GM23338 (cell line): Measurements from ENCODE around the gene ANKIB1. TPM values are rescaled to one million over a fixed set of nuclear protein-coding genes. Genes with fewer than 3 reads are reported as not detected.

Experiments used
- ATAC-seq: fragments of 200-7000 bp; cut with Tn5 transposase; 3 replicates; pipeline ENCODE4 v1.9.1; 2020
- DNase-seq: peaks from one replicate; pipeline ENCODE4 v3.0.0-alpha.2; 2015; ENCODE audit warnings: low spot score
- H2AFZ ChIP-seq: fragments of 200-600 bp; sonication (generic); 2 replicates; pipeline ENCODE4 v1.8.0; 2016; ENCODE audit warnings: antibody characterized with exemption, mild to moderate bottlenecking, moderate library complexity
- H3F3A ChIP-seq: fragments of 200-600 bp; sonication (generic); replicated peaks from 2 replicates; pipeline ENCODE4 v1.8.0; 2017; ENCODE audit warnings: antibody characterized with exemption, mixed run types, low read depth
- H3K27ac ChIP-seq: fragments of 200-600 bp; sonication (generic); 2 replicates; pipeline ENCODE4 v1.6.1; 2016; ENCODE audit warnings: low read depth
- H3K27me3 ChIP-seq: fragments of 200-600 bp; sonication (generic); 2 replicates; pipeline ENCODE4 v1.8.0; 2016; ENCODE audit warnings: mild to moderate bottlenecking, mixed run types, moderate library complexity; ENCODE audit not compliant: insufficient read depth
- H3K36me3 ChIP-seq: fragments of 200-600 bp; sonication (generic); 2 replicates; pipeline ENCODE4 v1.8.0; 2016; ENCODE audit warnings: mild to moderate bottlenecking; ENCODE audit not compliant: insufficient read depth
- H3K4me1 ChIP-seq: fragments of 200-600 bp; sonication (generic); 2 replicates; pipeline ENCODE4 v1.8.0; 2016; ENCODE audit warnings: mild to moderate bottlenecking, moderate library complexity; ENCODE audit not compliant: insufficient read depth
- H3K4me2 ChIP-seq: fragments of 200-600 bp; sonication (generic); 2 replicates; pipeline ENCODE4 v1.7.1; 2017; ENCODE audit warnings: mixed run types
- H3K4me3 ChIP-seq: fragments of 200-600 bp; sonication (generic); 2 replicates; pipeline ENCODE4 v1.6.1; 2016; ENCODE audit warnings: mixed run types
- H3K79me2 ChIP-seq: fragments of 200-600 bp; sonication (generic); replicated peaks from 2 replicates; pipeline ENCODE4 v1.8.0; 2017; ENCODE audit warnings: mild to moderate bottlenecking; ENCODE audit not compliant: insufficient read depth
- H3K9me2 ChIP-seq: fragments of 200-600 bp; sonication (generic); 2 replicates; pipeline ENCODE4 v1.8.0; 2017; ENCODE audit not compliant: insufficient read depth
- H4K20me1 ChIP-seq: fragments of 200-600 bp; sonication (generic); replicated peaks from 2 replicates; pipeline ENCODE4 v1.8.0; 2017; ENCODE audit warnings: mild to moderate bottlenecking; ENCODE audit not compliant: insufficient read depth
- H3K27ac Mint-ChIP-seq: 2 replicates; pipeline ENCODE4 v1.8.0; 2020; ENCODE audit warnings: inconsistent platforms, mild to moderate bottlenecking, moderate library complexity, mixed read lengths
- H3K27me3 Mint-ChIP-seq: 3 replicates; pipeline ENCODE4 v1.8.0; 2022; ENCODE audit warnings: low read depth, mild to moderate bottlenecking, moderate library complexity, mixed read lengths, inconsistent platforms; ENCODE audit not compliant: insufficient read depth, poor library complexity
- H3K36me3 Mint-ChIP-seq: 3 replicates; pipeline ENCODE4 v1.8.0; 2021; ENCODE audit warnings: low read depth, mild to moderate bottlenecking, inconsistent platforms, moderate library complexity, mixed read lengths
- H3K4me1 Mint-ChIP-seq: 3 replicates; pipeline ENCODE4 v1.8.0; 2020; ENCODE audit warnings: mild to moderate bottlenecking, inconsistent platforms, mixed read lengths
- H3K4me3 Mint-ChIP-seq: 3 replicates; pipeline ENCODE4 v1.8.0; 2021; ENCODE audit warnings: moderate library complexity, mild to moderate bottlenecking, inconsistent platforms, mixed read lengths
- H3K9me3 Mint-ChIP-seq: 3 replicates; pipeline ENCODE4 v1.8.0; 2020; ENCODE audit warnings: moderate library complexity, mild to moderate bottlenecking, inconsistent platforms, mixed read lengths
- CREB1 ChIP-seq: fragments of 250-450 bp; sonication (Bioruptor Pico); IDR thresholded peaks from 2 replicates; pipeline ENCODE4 v1.5.0; 2020; ENCODE audit warnings: low read depth, mild to moderate bottlenecking, moderate library complexity
- EZH2 ChIP-seq: fragments of 200-600 bp; sonication (generic); IDR thresholded peaks from one replicate; pipeline ENCODE4 v1.8.0; 2017; ENCODE audit warnings: antibody characterized with exemption, mild to moderate bottlenecking, low read depth; ENCODE audit not compliant: unreplicated experiment
- EZH2phosphoT487 ChIP-seq: fragments of 200-600 bp; sonication (generic); IDR thresholded peaks from one replicate; pipeline ENCODE4 v1.8.1; 2018; ENCODE audit warnings: antibody characterized with exemption; ENCODE audit not compliant: unreplicated experiment
- JUNB ChIP-seq: IDR thresholded peaks from one replicate; pipeline ENCODE4 v1.6.1; 2016; ENCODE audit warnings: antibody characterized with exemption; ENCODE audit not compliant: unreplicated experiment
- NANOG ChIP-seq: IDR thresholded peaks from 2 replicates; pipeline ENCODE4 v1.6.1; 2016; ENCODE audit warnings: antibody characterized with exemption, borderline replicate concordance
- REST ChIP-seq: IDR thresholded peaks from one replicate; pipeline ENCODE4 v1.6.1; 2018; ENCODE audit warnings: antibody characterized with exemption; ENCODE audit not compliant: unreplicated experiment
- STAT1 ChIP-seq: IDR thresholded peaks from one replicate; pipeline ENCODE4 v1.6.1; 2016; ENCODE audit warnings: antibody characterized with exemption; ENCODE audit not compliant: unreplicated experiment
- ZNF114 ChIP-seq: fragments of 250-450 bp; sonication (Bioruptor Pico); IDR thresholded peaks from 2 replicates; pipeline ENCODE4 v1.5.0; 2020; ENCODE audit warnings: mild to moderate bottlenecking, moderate library complexity
- ZNF331 ChIP-seq: fragments of 250-450 bp; sonication (Bioruptor Pico); IDR thresholded peaks from 2 replicates; pipeline ENCODE4 v1.5.0; 2020; ENCODE audit warnings: low read depth, mild to moderate bottlenecking, moderate library complexity
- long read RNA-seq: library from polyadenylated mRNA; unstranded; transcript quantifications from one replicate; pipeline ENCODE4 v2.0.0, GENCODE V29; 2020; ENCODE audit not compliant: unreplicated experiment
- polyA plus RNA-seq: library from polyadenylated mRNA; unstranded; fragments of >200 nt; fragmentation: Nextera tagmentation; extraction: Ambion mirVana; gene quantifications from 2 replicates; pipeline ENCODE4 v1.2.1, GENCODE V29; 2016
- total RNA-seq: library from RNA; depleted of rRNA; stranded (reverse); fragments of >200 nt; shearing (Covaris generic); gene quantifications from 2 replicates; pipeline ENCODE4 v1.2.3, GENCODE V29; 2014; rRNA removed
- TF ChIP-seq, protein P1 (sequence below): fragments of 250-450 bp; sonication (Bioruptor Pico); IDR thresholded peaks from 2 replicates; pipeline ENCODE4 v1.5.0; 2020; ENCODE audit warnings: mild to moderate bottlenecking, moderate library complexity

Gene ANKIB1, protein sequence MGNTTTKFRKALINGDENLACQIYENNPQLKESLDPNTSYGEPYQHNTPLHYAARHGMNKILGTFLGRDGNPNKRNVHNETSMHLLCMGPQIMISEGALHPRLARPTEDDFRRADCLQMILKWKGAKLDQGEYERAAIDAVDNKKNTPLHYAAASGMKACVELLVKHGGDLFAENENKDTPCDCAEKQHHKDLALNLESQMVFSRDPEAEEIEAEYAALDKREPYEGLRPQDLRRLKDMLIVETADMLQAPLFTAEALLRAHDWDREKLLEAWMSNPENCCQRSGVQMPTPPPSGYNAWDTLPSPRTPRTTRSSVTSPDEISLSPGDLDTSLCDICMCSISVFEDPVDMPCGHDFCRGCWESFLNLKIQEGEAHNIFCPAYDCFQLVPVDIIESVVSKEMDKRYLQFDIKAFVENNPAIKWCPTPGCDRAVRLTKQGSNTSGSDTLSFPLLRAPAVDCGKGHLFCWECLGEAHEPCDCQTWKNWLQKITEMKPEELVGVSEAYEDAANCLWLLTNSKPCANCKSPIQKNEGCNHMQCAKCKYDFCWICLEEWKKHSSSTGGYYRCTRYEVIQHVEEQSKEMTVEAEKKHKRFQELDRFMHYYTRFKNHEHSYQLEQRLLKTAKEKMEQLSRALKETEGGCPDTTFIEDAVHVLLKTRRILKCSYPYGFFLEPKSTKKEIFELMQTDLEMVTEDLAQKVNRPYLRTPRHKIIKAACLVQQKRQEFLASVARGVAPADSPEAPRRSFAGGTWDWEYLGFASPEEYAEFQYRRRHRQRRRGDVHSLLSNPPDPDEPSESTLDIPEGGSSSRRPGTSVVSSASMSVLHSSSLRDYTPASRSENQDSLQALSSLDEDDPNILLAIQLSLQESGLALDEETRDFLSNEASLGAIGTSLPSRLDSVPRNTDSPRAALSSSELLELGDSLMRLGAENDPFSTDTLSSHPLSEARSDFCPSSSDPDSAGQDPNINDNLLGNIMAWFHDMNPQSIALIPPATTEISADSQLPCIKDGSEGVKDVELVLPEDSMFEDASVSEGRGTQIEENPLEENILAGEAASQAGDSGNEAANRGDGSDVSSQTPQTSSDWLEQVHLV
- total RNA-seq: 39.8 and 40.3 TPM in 2 replicates
- polyA plus RNA-seq: 17.1 and 19.1 TPM in 2 replicates
- long read RNA-seq, partial matches to known transcripts: 1 of 1 reads
- long read RNA-seq, other reads (novel, unspliced or antisense): 0 of 1 reads

DNA sequence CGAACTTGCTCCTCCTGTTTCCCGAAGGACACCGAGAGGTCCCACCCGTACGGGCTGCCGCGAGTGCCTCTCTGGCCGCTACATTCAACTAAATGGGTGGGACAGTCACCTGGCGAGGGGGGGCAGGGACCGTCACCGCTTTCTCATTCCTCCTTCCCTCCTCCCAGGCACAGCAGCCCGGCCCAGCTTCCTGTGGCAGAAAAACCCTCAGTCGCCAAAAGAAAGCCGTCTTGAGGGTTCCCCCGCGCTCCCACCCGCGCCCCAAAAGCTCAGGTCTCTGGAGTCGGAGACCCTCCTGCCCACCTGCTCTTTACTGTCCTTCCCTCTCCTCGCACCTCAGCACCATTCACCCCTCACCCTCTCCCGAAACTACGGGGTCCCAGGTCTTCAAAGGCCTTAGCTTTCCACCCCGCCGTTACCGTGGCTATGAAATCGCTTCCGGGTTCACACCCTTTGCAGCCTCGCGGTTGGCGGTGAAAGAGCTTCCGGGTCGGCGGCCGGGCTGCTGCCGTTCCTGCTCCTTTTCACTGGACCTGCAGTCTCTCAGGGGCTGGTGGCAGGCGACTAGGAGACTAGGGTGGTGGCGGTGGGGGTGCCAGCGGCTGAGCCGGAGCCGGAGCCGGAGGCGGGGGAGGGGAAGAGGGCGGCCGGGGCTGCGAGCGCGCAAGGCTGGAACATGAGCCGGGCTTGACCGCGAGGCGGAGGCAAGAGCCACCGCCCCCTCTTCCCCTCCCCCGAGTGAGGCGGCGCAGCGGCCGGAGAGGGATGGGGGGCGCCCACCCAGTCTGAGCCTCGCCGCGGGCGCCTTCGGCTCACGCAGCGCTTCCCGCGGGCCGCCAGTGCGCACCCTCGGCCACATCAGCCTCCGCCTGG is at the start of gene ANKIB1, which contains the start of gene KRIT1:
ANKIB1 (plus strand) TSS at position 488 of the 873 bp plus-strand sequence. CDS start 49,005 bp downstream, outside the sequence.
KRIT1 (minus strand) TSS at position 428 of the 873 bp plus-strand sequence. CDS start 3,779 bp downstream, outside the sequence.
- Histone ChIP-seq H3K9me2 (no peaks in the 10 kb centered on the region), H3K4me2 (peak within 1 kb of the TSS; percentile 74), H3F3A (no peaks in the 10 kb centered on the region), H3K36me3 (no peaks in the 10 kb centered on the region), H4K20me1 (peaks cover 6% of the 10 kb centered on the region; the same call in 1 of the 2 replicates), H3K79me2 (peaks cover 69% of the 10 kb centered on the region), H3K27ac (peak within 1 kb of the TSS; percentile 98), H3K4me3 (peak within 1 kb of the TSS; percentile 94), H3K27me3 (no peaks in the 10 kb centered on the region), H2AFZ (peak within 1 kb of the TSS; percentile 99), H3K4me1 (peaks cover 19% of the 10 kb centered on the region)
- Mint-ChIP-seq H3K27me3 (peaks cover 12% of the 10 kb centered on the region), H3K27ac (peak within 1 kb of the TSS; percentile 99), H3K4me3 (peak within 1 kb of the TSS; percentile 97), H3K4me1 (peaks cover 27% of the 10 kb centered on the region; the same call in 2 of the 3 replicates), H3K36me3 (peaks cover 5% of the 10 kb centered on the region), H3K9me3 (no peaks in the 10 kb centered on the region)
- DNase-seq (peak; percentile 94), ATAC-seq (peak; percentile 86)
- TF ChIP-seq NANOG (no peak), STAT1 (no peak), ZNF331 (CRISPR knock-in tag) (no peak), JUNB (no peak), EZH2phosphoT487 (no peak), REST (no peak), CREB1 (CRISPR knock-in tag) (no peak), ZNF114 (CRISPR knock-in tag) (no peak), EZH2 (no peak)
- TF ChIP-seq, protein P1, sequence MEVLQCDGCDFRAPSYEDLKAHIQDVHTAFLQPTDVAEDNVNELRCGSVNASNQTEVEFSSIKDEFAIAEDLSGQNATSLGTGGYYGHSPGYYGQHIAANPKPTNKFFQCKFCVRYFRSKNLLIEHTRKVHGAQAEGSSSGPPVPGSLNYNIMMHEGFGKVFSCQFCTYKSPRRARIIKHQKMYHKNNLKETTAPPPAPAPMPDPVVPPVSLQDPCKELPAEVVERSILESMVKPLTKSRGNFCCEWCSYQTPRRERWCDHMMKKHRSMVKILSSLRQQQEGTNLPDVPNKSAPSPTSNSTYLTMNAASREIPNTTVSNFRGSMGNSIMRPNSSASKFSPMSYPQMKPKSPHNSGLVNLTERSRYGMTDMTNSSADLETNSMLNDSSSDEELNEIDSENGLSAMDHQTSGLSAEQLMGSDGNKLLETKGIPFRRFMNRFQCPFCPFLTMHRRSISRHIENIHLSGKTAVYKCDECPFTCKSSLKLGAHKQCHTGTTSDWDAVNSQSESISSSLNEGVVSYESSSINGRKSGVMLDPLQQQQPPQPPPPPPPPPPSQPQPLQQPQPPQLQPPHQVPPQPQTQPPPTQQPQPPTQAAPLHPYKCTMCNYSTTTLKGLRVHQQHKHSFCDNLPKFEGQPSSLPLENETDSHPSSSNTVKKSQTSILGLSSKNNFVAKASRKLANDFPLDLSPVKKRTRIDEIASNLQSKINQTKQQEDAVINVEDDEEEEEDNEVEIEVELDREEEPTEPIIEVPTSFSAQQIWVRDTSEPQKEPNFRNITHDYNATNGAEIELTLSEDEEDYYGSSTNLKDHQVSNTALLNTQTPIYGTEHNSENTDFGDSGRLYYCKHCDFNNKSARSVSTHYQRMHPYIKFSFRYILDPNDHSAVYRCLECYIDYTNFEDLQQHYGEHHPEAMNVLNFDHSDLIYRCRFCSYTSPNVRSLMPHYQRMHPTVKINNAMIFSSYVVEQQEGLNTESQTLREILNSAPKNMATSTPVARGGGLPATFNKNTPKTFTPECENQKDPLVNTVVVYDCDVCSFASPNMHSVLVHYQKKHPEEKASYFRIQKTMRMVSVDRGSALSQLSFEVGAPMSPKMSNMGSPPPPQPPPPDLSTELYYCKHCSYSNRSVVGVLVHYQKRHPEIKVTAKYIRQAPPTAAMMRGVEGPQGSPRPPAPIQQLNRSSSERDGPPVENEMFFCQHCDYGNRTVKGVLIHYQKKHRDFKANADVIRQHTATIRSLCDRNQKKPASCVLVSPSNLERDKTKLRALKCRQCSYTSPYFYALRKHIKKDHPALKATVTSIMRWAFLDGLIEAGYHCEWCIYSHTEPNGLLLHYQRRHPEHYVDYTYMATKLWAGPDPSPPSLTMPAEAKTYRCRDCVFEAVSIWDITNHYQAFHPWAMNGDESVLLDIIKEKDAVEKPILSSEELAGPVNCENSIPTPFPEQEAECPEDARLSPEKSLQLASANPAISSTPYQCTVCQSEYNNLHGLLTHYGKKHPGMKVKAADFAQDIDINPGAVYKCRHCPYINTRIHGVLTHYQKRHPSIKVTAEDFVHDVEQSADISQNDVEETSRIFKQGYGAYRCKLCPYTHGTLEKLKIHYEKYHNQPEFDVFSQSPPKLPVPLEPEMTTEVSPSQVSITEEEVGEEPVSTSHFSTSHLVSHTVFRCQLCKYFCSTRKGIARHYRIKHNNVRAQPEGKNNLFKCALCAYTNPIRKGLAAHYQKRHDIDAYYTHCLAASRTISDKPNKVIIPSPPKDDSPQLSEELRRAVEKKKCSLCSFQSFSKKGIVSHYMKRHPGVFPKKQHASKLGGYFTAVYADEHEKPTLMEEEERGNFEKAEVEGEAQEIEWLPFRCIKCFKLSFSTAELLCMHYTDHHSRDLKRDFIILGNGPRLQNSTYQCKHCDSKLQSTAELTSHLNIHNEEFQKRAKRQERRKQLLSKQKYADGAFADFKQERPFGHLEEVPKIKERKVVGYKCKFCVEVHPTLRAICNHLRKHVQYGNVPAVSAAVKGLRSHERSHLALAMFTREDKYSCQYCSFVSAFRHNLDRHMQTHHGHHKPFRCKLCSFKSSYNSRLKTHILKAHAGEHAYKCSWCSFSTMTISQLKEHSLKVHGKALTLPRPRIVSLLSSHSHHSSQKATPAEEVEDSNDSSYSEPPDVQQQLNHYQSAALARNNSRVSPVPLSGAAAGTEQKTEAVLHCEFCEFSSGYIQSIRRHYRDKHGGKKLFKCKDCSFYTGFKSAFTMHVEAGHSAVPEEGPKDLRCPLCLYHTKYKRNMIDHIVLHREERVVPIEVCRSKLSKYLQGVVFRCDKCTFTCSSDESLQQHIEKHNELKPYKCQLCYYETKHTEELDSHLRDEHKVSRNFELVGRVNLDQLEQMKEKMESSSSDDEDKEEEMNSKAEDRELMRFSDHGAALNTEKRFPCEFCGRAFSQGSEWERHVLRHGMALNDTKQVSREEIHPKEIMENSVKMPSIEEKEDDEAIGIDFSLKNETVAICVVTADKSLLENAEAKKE (CRISPR knock-in tag): no peak
